Amniotic epithelial cell (primary cell): ENCODE results near the gene DNMT3A.

Source experiments
- DNase-seq: peaks from one replicate; pipeline ENCODE4 v3.0.0-alpha.2; 2010; ENCODE audit warnings: low read depth

Gene DNMT3A

DNA sequence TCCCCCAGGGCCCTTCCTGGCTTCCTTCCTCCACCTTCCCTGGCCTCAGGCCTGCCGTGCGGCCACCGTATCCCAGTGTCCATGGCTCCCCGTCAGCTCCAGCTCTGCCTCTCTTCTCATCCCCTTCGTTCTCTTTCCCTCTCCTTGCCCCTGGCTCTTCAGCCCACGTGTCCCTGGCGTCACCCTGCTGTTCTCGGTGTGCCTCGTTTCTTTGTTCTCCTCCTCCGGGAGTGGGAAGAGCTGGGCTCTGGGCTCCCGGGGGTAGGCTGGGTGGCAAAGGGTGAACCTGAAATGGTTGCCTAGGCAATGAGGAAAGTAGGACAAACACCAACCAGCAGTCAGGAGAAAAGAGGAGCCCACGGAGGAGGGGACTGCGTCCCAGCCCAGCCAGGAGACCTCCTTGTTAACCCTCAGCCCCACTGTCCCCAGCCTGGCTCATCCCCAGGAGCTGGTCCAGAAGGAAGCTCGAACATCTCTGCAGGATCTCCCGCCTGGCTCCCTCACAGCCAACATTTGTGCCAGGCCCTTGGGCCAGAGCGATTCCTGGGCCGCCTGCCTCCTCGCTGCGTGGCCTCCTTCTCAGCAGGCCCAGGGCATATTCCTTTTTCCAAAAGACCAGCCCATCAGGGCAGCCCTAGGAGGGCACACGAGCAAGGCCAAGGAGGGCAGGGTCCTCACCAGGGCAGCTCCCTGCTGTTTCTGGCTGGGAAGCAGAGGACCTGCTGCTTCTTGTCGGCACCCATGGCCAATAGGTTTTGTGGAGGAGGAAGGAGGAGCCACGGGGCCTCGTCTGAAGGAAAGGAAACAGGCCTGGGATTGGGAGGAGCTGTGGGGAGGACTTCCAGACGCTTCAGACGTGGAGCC lies 30.9 kb upstream of the DNMT3A start:
- no peak for DNase-seq

- no peak for DNase-seq
These were observed 29.8 kb upstream of the DNMT3A start for GRCh38 chr2:25371253-25372241.

DNA sequence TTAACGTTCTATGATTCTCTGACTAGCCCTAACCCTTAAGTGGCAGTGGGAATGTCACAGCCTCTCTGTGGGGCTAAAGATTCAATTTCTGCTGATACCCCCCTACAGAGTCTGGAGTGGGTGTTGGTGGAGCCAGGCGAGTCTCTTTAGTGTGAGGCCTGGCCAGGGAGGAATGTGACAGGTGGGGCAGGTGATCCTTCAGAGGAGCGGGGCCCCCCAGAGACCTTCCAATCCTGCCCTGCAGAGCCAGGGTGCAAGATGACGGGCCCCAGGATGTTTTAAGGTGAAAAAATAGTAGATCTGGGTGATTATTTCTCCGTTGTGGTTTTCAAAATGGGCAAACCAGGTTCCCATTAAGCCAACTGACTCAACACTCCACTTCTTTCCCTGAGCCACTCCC lies 28.2 kb upstream of the DNMT3A start:
- DNase-seq: no peak

DNA sequence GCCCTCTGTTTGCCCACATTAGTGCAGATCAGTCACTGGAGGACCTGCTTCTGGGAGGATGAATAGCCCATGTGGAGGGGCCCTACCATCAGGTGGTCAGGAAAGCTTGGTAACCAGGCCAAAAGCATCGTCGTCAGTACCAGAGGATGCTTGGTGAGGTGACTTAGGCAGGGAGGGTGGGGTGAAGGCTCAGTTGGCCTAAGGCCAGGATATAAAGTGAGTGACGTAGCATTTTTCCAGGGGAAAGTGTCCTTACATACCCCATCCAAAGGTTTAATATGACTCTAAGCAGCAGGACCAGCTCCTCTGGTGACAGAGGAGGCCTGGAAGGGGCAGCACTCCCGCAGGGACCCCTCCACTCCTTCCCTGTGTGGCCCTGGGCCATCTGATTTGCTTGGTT lies 27.7 kb upstream of the DNMT3A start:
- no peak for DNase-seq

- DNase-seq: no peak
These were observed 26.9 kb upstream of the DNMT3A start for GRCh38 chr2:25368660-25369059.

DNA sequence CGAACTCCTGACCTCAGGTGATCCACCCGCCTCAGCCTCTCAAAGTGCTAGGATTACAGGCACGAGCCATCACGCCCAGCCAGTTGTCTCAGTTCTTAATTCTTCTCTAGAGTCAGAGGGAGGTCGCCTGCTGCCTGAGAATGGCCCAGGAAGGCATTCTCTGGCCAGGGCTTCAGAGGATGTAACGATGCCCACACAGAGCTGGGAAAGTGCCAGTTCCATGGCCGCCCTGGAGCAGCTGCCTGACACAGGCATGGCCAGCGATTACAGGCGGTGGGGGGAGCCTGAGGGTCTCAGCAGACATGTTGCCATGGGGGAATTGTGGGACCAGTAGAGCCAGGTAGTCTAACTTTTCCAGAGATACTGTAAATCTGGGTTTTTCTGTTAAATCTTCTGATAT lies 25.6 kb upstream of the DNMT3A start:
- DNase-seq: no peak

- no peak for DNase-seq
These were observed 24.9 kb upstream of the DNMT3A start for GRCh38 chr2:25366629-25367028.

DNA sequence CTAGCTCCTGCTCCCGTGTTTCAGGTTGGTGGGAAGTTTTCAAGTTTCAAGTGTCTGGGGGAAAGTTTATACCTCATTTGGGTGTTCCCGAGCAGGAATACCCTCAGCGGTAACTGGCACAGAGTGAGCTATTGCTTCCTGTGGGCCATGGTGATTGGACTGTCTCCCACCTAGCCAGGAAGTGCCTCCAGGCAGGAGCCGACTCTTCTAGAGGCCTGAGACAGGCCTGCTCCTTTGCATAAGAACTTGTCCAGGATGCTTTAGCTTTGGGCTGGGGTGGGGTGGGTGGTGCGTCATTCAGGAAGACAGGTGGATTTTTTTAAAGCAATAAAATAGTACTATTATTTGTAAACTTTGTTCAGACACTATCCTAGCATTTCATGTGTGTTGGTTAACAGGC lies 23.5 kb upstream of the DNMT3A start:
- no peak for DNase-seq

DNA sequence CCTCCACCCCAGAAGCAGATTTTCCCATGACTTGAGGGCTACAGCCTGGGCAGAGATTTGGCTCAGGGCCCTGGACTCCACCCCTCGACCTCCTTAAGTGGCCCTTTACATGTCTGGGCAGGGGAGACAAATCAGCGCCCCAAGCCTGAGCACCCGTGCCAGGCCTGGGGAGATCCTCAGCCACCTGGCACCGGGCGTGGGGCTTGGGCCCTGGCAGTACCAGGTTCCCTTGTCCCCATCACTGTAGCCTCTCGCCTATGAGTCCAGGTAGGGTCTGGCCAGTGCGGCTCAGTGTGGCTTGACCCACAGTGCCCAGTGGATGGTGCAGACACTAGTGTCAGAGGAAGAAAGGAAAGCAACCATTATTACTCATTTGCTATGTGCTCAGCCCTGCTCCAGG lies 22.0 kb upstream of the DNMT3A start:
- no peak for DNase-seq

GRCh38 chr2:25362434-25363145 lies 20.9 kb upstream of the DNMT3A start:
- no peak for DNase-seq

- peak; percentile 80 for DNase-seq
These were observed 20.3 kb upstream of the DNMT3A start for GRCh38 chr2:25362049-25362433.

- no peak for DNase-seq
These were observed 19.7 kb upstream of the DNMT3A start for GRCh38 chr2:25361261-25362048.

DNA sequence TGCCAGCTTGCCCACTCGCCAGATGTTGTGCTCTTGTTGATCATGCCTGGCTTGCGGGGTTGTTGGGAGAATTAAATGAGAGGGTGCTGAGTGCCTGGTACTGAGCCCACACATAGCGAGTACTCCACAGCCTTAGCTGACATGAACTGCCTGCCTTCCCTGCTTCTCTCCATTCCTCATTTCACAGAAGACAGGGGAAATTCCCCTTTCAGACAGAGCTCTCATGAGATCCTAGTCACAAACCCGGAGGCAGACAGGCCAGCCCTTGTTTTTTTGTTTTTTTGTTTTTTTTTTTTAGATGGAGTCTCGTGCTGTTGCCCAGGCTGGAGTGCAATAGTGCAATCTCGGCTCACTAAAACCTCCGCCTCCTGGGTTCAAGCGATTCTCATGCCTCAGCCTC lies 17.1 kb upstream of the DNMT3A start:
- DNase-seq: no peak

DNA sequence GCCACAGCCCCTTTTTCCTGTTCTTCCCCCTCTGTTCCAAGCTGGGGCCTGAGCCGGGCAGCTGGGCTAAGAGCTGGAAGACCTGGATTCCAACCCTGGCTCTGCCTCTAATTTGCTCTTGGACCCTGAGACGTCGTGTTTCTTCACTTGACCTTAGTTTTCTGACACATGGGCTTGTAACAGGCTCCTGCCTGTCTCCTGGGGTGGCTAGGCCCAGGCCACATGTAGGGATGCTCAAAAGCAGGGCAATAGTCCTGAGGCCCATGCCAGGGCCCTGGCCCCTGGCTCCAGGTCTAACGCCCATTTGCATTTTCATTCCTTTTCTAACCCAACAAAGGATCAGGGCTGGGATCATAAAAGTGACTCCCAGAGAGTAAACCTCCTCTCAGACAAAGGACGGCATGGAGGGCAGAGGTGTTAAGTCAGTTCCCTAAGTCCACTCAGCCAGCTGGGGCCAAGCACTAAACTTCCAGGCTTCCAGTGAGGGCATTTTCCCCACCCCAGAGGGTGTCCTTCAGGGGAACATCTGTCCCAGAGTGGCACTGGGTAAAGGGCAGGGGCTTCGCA lies 16.6 kb upstream of the DNMT3A start:
- no peak for DNase-seq

GRCh38 chr2:25356088-25356487 lies 14.4 kb upstream of the DNMT3A start:
- no peak for DNase-seq

- DNase-seq: no peak
These were observed 13.5 kb upstream of the DNMT3A start for GRCh38 chr2:25355270-25355669.

DNA sequence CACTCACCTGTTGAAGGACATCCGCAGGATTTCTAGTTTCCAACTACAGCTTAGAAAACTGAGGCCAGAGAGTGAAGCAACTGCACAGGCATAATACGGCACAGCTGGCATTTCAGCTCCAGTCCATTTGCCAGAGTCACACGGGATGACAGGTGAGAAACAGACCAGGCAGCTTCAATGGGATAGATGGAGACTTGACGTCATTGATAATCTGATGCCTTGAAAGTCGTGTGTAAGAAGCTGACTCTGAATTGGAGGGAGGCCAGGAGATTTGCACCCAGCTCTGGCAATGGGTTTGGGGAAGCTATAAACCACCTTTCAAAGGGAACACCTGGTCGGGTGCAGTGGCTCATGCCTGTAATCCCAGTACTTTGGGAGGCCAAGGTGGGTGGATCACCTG lies 12.4 kb upstream of the DNMT3A start:
- DNase-seq: no peak

DNA sequence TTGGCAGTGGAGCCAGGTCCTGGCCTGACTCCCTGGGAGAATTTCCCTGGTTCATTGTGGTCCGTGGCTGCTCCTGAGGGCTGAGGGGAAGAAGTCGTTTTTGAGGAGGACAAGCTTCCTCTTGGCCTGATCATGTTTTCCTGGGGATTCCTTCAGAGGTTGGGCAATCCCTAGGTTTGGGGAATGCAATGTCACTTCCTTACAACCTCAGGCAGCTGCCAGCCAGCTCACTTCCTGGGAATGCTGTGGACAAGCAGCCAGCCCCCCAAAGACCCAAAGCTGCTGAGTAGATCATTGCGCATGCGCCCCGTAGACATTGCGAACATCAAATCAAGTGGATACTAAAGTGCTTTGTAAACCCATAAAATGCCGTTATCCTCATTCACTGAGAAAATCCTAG lies 7.7 kb upstream of the DNMT3A start:
- DNase-seq: peak; percentile 66

- DNase-seq: peak; percentile 13
These were observed 6.1 kb upstream of the DNMT3A start for GRCh38 chr2:25347846-25348245.

DNA sequence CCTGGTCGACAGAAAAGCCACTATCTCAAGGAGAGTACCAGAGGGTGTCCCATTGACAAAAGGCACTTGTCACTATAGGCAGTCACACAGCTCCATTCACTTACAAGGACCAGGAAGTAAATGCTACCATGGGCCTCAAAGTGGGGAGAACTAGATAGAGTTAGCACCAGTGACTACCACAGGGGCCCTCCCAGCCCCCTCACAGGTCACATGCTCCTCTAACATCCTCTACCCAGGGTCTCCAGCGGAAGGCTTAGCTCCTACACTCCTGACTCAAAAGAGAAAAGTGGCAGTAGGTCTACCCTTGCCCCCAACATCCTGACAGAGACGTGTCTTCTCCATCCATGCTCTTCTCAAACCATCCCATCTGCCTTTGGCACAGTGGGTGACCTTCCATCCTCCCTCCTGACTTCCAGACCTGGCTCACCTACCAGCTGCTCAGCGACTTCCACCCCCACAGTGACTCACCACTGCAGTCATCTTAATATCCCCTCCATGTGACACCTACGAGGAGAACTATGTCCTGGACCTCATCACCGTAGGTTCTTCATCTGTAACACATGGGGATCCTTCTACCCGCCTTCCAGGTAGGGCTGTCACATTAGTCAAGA lies 5.6 kb upstream of the DNMT3A start:
- DNase-seq: peak; percentile 11
